AG08396 (cell line): ENCODE measurements around the gene TMEM38A.
"Not testable (repeated sequence)": the region's sequence is repeated elsewhere in the genome, so short reads cannot be mapped to it uniquely, and the experiment has no call there.

Experiments
- DNase-seq: peaks from one replicate; pipeline ENCODE4 v3.0.0; 2012; ENCODE audit warnings: low spot score, mixed read lengths

The TMEM38A gene

GRCh38 chr19:16637535-16637934 lies 23.4 kb upstream of the TMEM38A start:
- no peak for DNase-seq

- DNase-seq, result no peak
These were observed 22.3 kb upstream of the TMEM38A start for GRCh38 chr19:16638666-16639065.

- no peak for DNase-seq
These were observed 20.0 kb upstream of the TMEM38A start for GRCh38 chr19:16640951-16641350.

- DNase-seq, result no peak
These were observed 19.2 kb upstream of the TMEM38A start for GRCh38 chr19:16641695-16642094.

GRCh38 chr19:16645140-16645539 lies 15.8 kb upstream of the TMEM38A start:
- DNase-seq, result no peak

GRCh38 chr19:16649734-16650133 lies 11.2 kb upstream of the TMEM38A start:
- no peak for DNase-seq

- DNase-seq, result no peak
These were observed 10.1 kb upstream of the TMEM38A start for GRCh38 chr19:16650821-16651220.

GRCh38 chr19:16651421-16652188 lies 9.3 kb upstream of the TMEM38A start:
- DNase-seq, result not testable (repeated sequence)

GRCh38 chr19:16652854-16653253 lies 8.1 kb upstream of the TMEM38A start:
- DNase-seq, result no peak

- DNase-seq, result peak; percentile 36
These were observed 6.8 kb upstream of the TMEM38A start for GRCh38 chr19:16654140-16654539.

- DNase-seq, result no peak
These were observed 6.3 kb upstream of the TMEM38A start for GRCh38 chr19:16654627-16655026.

- DNase-seq, result no peak
These were observed 5.2 kb upstream of the TMEM38A start for GRCh38 chr19:16655727-16656126.

- no peak for DNase-seq
These were observed 3.6 kb upstream of the TMEM38A start for GRCh38 chr19:16657384-16657783.

GRCh38 chr19:16659464-16659831 lies 1.5 kb upstream of the TMEM38A start:
- no peak for DNase-seq

- peak; percentile 99 for DNase-seq
These were observed 869 bp upstream of the TMEM38A start, which contains the start of gene SMIM7 for GRCh38 chr19:16659832-16660708. SMIM7 (minus strand) TSS chr19:16660144; CDS start chr19:16660110, 34 bp downstream.

GRCh38 chr19:16661480-16662034 lies 618 bp downstream of the TMEM38A start:
- no peak for DNase-seq

- DNase-seq, result no peak
These were observed 7.2 kb downstream of the TMEM38A start for GRCh38 chr19:16668176-16668575.

GRCh38 chr19:16668702-16669101 lies 7.8 kb downstream of the TMEM38A start:
- DNase-seq, result not testable (repeated sequence)

- DNase-seq, result no peak
These were observed 9.4 kb downstream of the TMEM38A start for GRCh38 chr19:16670291-16670690.

GRCh38 chr19:16671652-16672274 lies 10.8 kb downstream of the TMEM38A start:
- no peak for DNase-seq

- no peak for DNase-seq
These were observed 12.3 kb downstream of the TMEM38A start for GRCh38 chr19:16673231-16673630.

GRCh38 chr19:16673839-16674238 lies 12.9 kb downstream of the TMEM38A start:
- DNase-seq, result not testable (repeated sequence)
